ENCODE results near the gene CDCA5. TPM values are rescaled to one million over a fixed set of nuclear protein-coding genes. Genes with fewer than 3 reads are reported as not detected.

CDCA5 gene
- total RNA-seq, 2 experiments from 2014 or later: 128 to 147 TPM

DNA sequence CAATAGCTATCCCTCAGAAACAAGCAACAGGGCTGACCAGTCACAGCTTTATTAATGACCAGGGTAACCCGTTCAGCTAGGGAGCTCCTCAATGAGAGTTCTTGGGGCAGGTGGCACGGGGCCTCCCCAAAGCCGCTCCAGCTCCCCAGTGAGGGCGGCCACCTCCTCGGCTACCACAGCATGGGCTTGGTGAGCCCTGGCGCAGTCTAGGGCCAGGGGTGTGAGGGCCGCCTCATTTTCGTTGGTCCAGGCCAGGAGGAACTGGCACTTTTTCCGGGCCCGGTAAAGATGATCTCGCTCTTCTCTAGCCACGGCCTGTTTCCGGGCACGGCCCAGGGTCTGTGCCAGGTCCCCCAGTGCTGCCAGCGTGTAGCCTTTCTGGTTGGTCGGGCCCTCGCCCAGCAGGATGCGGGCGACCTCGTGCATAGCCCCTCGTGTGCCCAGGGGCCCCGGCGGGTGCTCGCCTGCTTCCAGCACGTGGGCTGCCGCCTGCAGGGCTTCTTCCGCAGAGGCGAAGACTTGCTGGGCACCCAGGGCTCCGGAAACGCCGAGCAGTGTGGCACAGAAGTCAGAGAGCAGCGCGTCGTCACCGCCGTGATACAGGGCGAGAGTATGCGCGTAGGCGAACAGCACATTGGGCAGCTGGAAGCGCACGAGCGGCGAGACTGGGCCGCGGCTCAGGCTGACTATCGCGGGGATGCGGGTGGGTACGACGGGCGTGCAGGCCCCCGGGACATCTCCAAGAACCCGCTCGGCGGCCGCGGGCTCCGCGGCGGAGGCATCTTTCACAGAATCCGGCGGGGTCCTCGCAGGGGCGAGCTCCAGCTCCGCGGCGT is 32.7 kb upstream of the CDCA5 start:
- Mint-ChIP-seq H3K4me3 (peak overlapping the region; percentile 86), H3K27me3 (no peaks in the 10 kb centered on the region), H3K36me3 (peaks cover 26% of the 10 kb centered on the region), H3K9me3 (ENCODE audit: low read depth) (no peaks in the 10 kb centered on the region), H3K4me1 (peaks cover 61% of the 10 kb centered on the region), H3K27ac (peak overlapping the region; percentile 91)
- CTCF ChIA-PET: interaction anchor here (0.7 to 4.8 kb wide), 27 partner anchors 13 to 1278 kb away, joined by 3 to 29 read pairs (median 4); partner anchors contain the start of genes ARL2, CAPN1, CDCA5 and POLA2
- DNase-seq (peak; percentile 77), ATAC-seq (no peak)

DNA sequence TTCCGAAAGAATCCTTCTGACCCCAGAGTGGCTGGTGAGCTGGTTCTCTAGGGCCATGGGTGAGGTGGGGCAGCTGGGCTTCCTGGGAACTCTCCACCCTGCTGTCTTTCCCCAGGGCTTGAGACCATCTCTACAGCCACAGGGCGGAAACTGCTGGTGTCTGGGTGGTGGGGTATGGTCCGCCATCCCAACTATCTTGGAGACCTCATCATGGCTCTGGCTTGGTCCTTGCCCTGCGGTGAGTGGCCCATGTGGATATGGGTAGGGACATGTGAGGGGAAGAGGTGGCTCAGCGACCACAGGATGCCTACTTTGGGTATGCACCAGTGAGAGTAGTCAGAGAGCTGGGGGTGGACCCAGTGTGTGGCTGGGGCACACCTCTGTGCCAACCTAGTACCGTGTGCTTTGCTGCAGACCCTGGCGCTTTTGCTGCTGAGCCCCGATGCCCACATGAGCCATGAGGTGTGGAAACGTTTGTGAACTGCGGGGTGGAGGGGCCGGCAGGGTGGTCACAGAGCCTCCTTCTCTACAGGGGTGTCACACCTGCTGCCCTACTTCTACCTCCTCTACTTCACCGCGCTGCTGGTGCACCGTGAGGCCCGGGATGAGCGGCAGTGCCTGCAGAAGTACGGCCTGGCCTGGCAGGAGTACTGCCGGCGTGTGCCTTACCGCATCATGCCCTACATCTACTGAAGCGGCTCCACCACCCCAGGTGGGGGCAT is 31.7 kb upstream of the CDCA5 start:
- no peak for DNase-seq
- no peaks in the 10 kb centered on the region for H3K9me3 Mint-ChIP-seq (ENCODE audit: low read depth)
- CTCF ChIA-PET: interaction anchor here (1.1 to 4.8 kb wide), 5 partner anchors 12 to 102 kb away, joined by 3 to 29 read pairs (median 16); partner anchors contain the start of genes ARL2 and SYVN1
- H3K4me3 Mint-ChIP-seq: no peak overlapping the region
- ATAC-seq: no peak
- peaks cover 62% of the 10 kb centered on the region for H3K4me1 Mint-ChIP-seq
- H3K27me3 Mint-ChIP-seq: no peaks in the 10 kb centered on the region
- peaks cover 17% of the 10 kb centered on the region for H3K36me3 Mint-ChIP-seq
- peak overlapping the region; percentile 28 for H3K27ac Mint-ChIP-seq

DNA sequence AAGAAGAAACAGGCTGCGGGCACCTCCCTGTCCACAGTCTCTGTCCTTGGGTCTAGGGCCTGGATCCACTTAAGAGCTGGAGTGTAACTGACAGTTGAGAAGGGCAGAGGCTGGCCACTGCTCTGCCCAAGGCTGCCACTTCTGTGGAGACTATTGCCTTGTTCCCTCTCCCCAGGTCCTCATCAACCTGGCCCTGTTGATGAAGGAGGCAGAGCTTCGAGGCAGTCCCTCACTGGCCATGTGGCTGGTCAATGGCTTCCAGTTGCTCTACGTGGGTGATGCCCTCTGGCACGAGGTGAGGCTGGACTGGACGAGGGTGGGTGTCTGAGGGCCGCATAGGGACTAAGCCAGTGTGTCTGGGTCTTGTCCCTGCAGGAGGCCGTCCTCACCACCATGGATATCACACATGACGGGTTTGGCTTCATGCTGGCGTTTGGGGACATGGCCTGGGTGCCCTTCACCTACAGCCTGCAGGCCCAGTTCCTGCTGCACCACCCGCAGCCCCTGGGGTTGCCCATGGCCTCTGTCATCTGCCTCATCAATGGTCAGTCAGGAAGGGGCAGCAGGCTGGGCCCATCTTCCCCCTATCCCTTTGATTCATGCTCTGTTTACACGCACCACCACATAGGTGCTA is 30.8 kb upstream of the CDCA5 start:
- no peak overlapping the region for H3K4me3 Mint-ChIP-seq
- peaks cover 61% of the 10 kb centered on the region for H3K4me1 Mint-ChIP-seq
- ATAC-seq: no peak
- CTCF ChIA-PET: interaction anchor here (4.8 to 5.4 kb wide), 3 partner anchors 14 to 101 kb away, joined by 29 to 114 read pairs (median 68); partner anchors contain the start of genes ARL2, SYVN1 and VPS51
- H3K9me3 Mint-ChIP-seq (ENCODE audit: low read depth): no peaks in the 10 kb centered on the region
- no peaks in the 10 kb centered on the region for H3K27me3 Mint-ChIP-seq
- H3K36me3 Mint-ChIP-seq: peaks cover 10% of the 10 kb centered on the region
- H3K27ac Mint-ChIP-seq: no peak overlapping the region
- DNase-seq: no peak

DNA sequence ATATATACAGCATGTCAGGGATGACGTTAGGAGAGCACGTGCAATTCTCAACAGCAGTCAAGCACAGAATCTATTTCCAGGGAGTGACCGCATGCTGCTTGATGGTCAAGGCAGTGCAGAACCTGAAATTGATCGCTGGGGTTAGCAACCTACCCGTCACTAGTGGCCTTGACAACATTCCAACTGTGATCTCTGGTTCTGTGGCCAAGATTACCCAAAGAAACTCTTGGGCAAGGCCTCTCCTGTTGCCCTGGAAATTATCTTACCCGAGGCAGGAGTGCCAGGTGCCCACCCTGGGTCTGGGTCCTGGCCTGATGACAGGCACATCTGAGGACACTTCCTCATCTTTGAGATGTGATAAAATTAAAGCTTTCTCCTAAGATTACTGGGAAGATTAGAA is 30.0 kb upstream of the CDCA5 start:
- H3K36me3 Mint-ChIP-seq: peaks cover 8% of the 10 kb centered on the region
- H3K4me1 Mint-ChIP-seq: peaks cover 59% of the 10 kb centered on the region
- CTCF ChIA-PET: interaction anchor here (0.5 to 5.4 kb wide), 7 partner anchors 7 to 218 kb away, joined by 3 to 114 read pairs (median 29); partner anchors contain the start of genes ARL2, FAU, MRPL49 and SYVN1
- H3K4me3 Mint-ChIP-seq: peak overlapping the region; percentile 80
- DNase-seq: no peak
- no peaks in the 10 kb centered on the region for H3K9me3 Mint-ChIP-seq (ENCODE audit: low read depth)
- H3K27me3 Mint-ChIP-seq: no peaks in the 10 kb centered on the region
- no peak for ATAC-seq
- peak overlapping the region; percentile 85 for H3K27ac Mint-ChIP-seq

DNA sequence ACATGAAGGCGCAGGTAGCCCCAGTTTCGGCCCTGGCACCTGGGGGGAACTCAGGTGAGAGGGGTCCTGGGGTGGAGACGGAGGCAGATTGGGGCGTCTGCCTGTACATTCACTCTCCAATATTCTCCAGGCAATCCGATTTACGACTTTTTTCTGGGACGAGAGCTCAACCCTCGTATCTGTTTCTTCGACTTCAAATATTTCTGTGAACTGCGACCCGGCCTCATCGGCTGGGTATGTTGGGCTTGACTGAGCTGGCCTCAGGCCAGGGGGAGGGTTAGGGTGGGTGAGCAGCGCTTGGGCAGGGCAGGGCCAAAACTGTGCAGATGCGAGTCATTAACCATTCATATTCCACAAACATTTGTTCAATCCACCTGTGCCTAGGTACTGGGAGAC is 29.5 kb upstream of the CDCA5 start:
- DNase-seq: no peak
- peaks cover 54% of the 10 kb centered on the region for H3K4me1 Mint-ChIP-seq
- H3K4me3 Mint-ChIP-seq: peak overlapping the region; percentile 80

DNA sequence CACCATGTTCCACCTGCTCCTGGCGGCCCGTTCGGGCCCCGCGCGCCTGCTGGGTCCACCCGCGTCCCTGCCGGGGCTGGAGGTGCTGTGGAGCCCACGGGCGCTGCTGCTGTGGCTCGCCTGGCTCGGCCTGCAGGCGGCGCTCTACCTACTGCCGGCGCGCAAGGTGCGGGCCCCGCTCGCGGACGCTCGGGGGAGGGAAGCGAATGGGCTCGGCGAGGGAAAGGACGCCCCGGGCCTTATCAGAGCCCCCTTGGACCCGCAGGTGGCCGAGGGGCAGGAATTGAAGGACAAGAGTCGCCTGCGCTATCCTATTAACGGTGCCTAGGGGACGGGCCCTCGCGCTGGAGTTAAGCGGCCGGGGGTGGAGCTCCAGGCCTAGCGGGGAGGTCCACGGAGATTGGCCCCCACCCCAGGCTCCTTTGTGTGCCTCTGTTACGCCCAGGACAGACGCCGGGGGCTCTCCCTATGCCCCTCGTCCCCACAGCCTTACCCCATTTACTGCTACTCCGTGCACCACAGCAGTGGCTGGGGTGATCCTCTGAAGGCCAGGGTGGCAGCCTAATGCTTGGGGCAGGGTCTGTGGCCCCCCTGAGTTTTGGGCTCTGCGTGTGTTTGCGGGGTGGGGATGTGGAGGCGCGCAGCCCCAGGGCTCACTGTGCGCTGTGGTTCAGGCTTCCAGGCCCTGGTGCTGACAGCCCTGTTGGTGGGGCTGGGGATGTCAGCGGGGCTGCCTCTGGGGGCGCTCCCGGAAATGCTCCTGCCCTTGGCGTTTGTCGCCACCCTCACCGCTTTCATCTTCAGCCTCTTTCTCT is 28.9 kb upstream of the CDCA5 start:
- no peaks in the 10 kb centered on the region for H3K27me3 Mint-ChIP-seq
- peaks cover 49% of the 10 kb centered on the region for H3K4me1 Mint-ChIP-seq
- peak; percentile 55 for ATAC-seq
- H3K36me3 Mint-ChIP-seq: peaks cover under 1% of the 10 kb centered on the region
- DNase-seq: peak; percentile 84
- H3K27ac Mint-ChIP-seq: peak overlapping the region; percentile 85
- CTCF ChIA-PET: interaction anchor here (0.6 to 5.4 kb wide), 22 partner anchors 8 to 502 kb away, joined by 3 to 114 read pairs (median 4); partner anchors contain the start of genes ARL2, CAPN1, CDC42EP2 and CDCA5
- peak overlapping the region; percentile 80 for H3K4me3 Mint-ChIP-seq
- H3K9me3 Mint-ChIP-seq (ENCODE audit: low read depth): no peaks in the 10 kb centered on the region

More for the DNA sequence above, 29.5 kb upstream of the CDCA5 start:
- peak overlapping the region; percentile 85 for H3K27ac Mint-ChIP-seq
- ATAC-seq: no peak
- CTCF ChIA-PET: interaction anchor here (0.5 to 5.4 kb wide), 17 partner anchors 8 to 368 kb away, joined by 3 to 114 read pairs (median 4); partner anchors contain the start of genes ARL2, CAPN1, CDC42EP2 and FAU
- H3K9me3 Mint-ChIP-seq (ENCODE audit: low read depth): no peaks in the 10 kb centered on the region
- H3K36me3 Mint-ChIP-seq: peaks cover 3% of the 10 kb centered on the region
- no peaks in the 10 kb centered on the region for H3K27me3 Mint-ChIP-seq

DNA sequence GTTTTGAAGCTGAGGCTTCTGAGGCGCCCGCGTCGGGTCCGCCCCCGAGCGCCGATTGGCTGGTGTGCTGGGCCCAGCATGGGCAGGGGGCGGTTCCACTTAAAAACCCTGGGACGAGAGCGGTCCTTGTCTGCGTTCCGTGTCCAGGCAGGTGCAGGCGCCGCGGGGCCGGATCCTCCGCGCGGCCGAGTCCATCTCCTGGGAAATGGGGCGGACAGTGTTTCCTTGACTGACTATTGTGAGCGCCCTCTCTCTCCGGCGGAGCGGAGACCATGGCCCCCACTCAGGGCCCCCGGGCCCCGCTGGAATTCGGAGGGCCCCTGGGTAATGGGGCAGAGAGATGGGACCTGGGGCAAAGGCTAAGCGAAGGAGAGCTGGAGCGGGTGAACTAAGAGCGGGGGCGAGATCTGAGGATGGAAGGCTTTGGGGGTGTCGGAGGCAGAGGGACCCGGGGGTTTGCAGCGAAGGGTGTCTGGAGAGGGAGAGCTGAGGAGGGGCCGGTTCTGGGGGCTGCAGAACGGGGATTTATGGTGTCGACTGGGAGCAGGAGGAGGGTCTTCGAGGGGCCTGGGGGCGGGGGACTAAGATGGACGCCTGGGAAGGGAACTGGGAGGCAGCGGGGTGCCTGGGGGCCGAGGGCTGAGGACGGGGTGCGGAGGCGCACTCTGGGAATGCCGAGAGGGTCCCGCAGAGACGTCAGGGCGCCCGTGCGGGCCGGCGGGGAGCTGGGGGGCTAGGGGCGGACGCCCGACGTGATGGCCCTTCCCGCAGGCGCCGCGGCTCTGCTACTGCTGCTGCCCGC is 28.1 kb upstream of the CDCA5 start, which contains the start of gene TM7SF2:
TM7SF2 (plus strand) TSS at position 129 of the 802 bp plus-strand sequence; CDS start at position 273, 144 bp downstream.
- DNase-seq (peak; percentile 97), ATAC-seq (peak; percentile 83)
- Mint-ChIP-seq H3K36me3 (no peaks in the 10 kb centered on the region), H3K27ac (peak within 1 kb of the TSS; percentile 85), H3K9me3 (ENCODE audit: low read depth) (no peaks in the 10 kb centered on the region), H3K27me3 (no peaks in the 10 kb centered on the region), H3K4me1 (peaks cover 49% of the 10 kb centered on the region), H3K4me3 (peak within 1 kb of the TSS; percentile 80)
- CTCF ChIA-PET: interaction anchor here (0.6 to 5.4 kb wide), 24 partner anchors 9 to 503 kb away, joined by 3 to 114 read pairs (median 5); partner anchors contain the start of genes ARL2, CAPN1, CDC42EP2 and CDCA5

DNA sequence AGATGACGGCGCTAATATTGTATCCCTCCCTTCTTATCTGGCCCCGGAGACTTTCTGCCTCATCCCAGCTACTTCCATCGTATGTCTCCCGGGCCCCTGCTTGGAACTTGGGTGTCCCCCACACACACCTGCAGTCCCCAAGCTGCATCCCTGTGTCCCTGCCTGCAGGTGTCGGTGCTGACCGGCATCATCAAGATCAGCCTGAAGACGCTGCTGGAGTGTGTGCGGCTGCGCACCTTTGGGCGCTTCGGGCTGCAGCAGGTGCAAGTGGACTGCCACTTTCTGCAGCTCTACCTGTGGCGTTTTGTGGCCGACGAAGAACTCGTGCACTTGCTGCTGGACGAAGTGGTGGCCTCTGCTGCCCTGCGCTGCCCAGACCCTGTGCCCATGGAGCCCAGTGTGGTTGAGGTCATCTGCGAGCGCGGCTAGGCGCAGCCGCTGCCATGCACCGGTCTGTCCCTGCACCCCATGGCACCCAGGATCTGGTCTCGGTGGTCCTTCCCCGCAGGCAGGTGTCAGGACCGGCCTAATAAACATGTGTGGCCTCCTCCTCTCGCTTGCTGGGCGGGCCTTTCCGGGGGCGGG is 27.4 kb upstream of the CDCA5 start:
- DNase-seq (no peak), ATAC-seq (no peak)
- Mint-ChIP-seq H3K36me3 (peaks cover 1% of the 10 kb centered on the region), H3K4me3 (peak overlapping the region; percentile 80), H3K4me1 (peaks cover 43% of the 10 kb centered on the region), H3K27me3 (no peaks in the 10 kb centered on the region), H3K27ac (peak overlapping the region; percentile 80), H3K9me3 (ENCODE audit: low read depth) (no peaks in the 10 kb centered on the region)
- CTCF ChIA-PET: interaction anchor here (0.6 to 5.4 kb wide), 30 partner anchors 10 to 504 kb away, joined by 3 to 114 read pairs (median 5); partner anchors contain the start of genes ARL2, CAPN1, CDC42EP2 and CDCA5

DNA sequence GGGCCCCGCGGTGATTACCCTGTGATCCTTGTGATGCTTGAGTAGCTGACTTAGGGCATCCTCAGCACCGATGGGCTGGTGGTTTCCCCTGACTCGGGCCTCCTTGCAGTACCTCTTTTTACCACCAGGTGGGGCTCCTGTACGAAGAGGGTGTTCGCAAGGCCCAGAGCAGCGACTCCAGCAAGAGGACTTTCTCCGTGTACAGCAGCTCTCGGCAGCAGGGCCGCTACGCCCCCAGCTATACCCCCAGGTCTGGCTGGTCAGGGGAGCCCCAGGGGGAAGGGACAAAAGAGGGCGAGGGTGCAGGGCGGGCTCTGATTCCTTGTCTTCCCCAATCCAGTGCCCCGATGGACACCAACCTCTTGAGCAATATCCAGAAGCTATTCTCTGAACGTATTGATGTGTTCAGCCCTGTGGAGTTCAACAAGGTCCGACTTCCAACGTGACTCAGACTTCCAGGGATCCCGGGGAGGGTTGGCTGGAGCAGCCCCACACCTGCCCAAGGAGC is 26.6 kb upstream of the CDCA5 start:
- no peaks in the 10 kb centered on the region for H3K9me3 Mint-ChIP-seq (ENCODE audit: low read depth)
- H3K36me3 Mint-ChIP-seq: peaks cover 8% of the 10 kb centered on the region
- H3K4me3 Mint-ChIP-seq: no peak overlapping the region
- peak overlapping the region; percentile 74 for H3K27ac Mint-ChIP-seq
- H3K27me3 Mint-ChIP-seq: no peaks in the 10 kb centered on the region
- DNase-seq: peak; percentile 96
- H3K4me1 Mint-ChIP-seq: peaks cover 41% of the 10 kb centered on the region
- ATAC-seq: peak; percentile 40
- CTCF ChIA-PET: interaction anchor here (0.6 to 5.4 kb wide), 39 partner anchors 10 to 332 kb away, joined by 3 to 114 read pairs (median 4); partner anchors contain the start of genes ARL2, CAPN1, CDC42EP2 and CDCA5

DNA sequence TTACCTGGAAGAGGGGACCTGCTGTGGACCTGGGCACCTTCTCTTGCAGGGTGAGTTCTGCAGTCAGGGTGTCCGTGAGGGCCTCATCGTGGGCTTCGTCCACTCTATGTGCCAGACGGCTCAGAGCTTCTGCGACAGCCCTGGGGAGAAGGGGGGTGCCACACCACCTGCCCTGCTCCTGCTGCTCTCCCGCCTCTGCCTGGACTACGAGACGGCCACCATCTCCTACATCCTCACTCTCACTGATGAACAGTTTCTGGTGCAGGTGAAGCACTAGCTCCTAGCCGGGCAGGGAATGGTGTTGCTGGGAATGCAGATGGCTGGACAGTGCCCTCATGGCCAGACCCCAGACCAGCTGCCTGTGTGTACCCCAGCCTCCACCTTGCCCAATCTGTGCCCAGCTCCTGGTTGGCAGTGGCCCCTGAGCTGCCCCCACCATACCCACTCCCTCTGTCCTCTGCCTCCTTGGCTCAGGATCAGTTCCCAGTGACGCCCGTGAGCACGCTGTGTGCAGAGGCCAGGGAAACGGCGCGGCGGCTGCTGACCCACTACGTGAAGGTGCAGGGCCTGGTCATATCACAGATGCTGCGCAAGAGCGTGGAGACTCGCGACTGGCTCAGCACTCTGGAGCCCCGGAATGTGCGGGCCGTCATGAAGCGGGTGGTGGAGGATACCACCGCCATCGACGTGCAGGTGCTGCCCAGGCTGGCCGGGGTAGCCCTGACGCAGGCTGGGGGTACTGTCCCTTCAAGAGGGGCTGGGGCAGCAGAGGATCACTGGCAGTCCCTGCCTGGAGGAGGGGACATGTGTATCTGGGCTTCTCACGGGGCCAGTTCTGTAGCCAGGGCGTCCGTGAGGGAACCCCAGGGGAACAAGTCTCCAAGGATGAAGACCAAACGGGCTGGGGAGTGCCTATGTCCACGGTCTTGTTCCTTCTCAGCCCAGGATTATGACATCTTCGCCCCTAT is 25.7 kb upstream of the CDCA5 start:
- Mint-ChIP-seq H3K4me3 (no peak overlapping the region), H3K9me3 (ENCODE audit: low read depth) (no peaks in the 10 kb centered on the region), H3K36me3 (peaks cover 13% of the 10 kb centered on the region), H3K4me1 (peaks cover 46% of the 10 kb centered on the region), H3K27me3 (no peaks in the 10 kb centered on the region), H3K27ac (peak overlapping the region; percentile 74)
- ATAC-seq (no peak), DNase-seq (no peak)
- CTCF ChIA-PET: interaction anchor here (0.6 to 5.4 kb wide), 33 partner anchors 8 to 331 kb away, joined by 3 to 114 read pairs (median 4); partner anchors contain the start of genes ARL2, CAPN1, CDC42EP2 and CDCA5
